Retina (tissue), 1 donor: Measurements from ENCODE around the gene IQCN.

ENCODE experiments used
- DNase-seq: peaks from one replicate; pipeline ENCODE4 v3.0.0-alpha.2; 2016

Gene IQCN

GRCh38 chr19:18274219-18274780 is at the start of gene IQCN:
Gene IQCN, minus strand, starts transcription at chr19:18274452. Its CDS starts 4,974 bp downstream, at chr19:18269478.
- no peak for DNase-seq

GRCh38 chr19:18322759-18323460 is 48.7 kb upstream of the IQCN start, which contains the start of gene LSM4:
Gene LSM4, minus strand, starts transcription at chr19:18323076. Its CDS starts 56 bp downstream, at chr19:18323020.
- DNase-seq = peak; percentile 98

- peak; percentile 46 for DNase-seq
These were observed 48.1 kb upstream of the IQCN start for GRCh38 chr19:18322318-18322758.

GRCh38 chr19:18321734-18322102 is 47.5 kb upstream of the IQCN start:
- DNase-seq = no peak

GRCh38 chr19:18320865-18321733 is 46.8 kb upstream of the IQCN start:
- DNase-seq = no peak

- no peak for DNase-seq
These were observed 45.4 kb upstream of the IQCN start for GRCh38 chr19:18319591-18320135.

GRCh38 chr19:18317961-18318800 is 43.9 kb upstream of the IQCN start:
- DNase-seq = no peak

GRCh38 chr19:18313398-18313797 is 39.1 kb upstream of the IQCN start:
- no peak for DNase-seq

- no peak for DNase-seq
These were observed 37.9 kb upstream of the IQCN start for GRCh38 chr19:18312092-18312534.

GRCh38 chr19:18311502-18312091 is 37.3 kb upstream of the IQCN start:
- no peak for DNase-seq

- DNase-seq = no peak
These were observed 36.7 kb upstream of the IQCN start for GRCh38 chr19:18310966-18311365.

GRCh38 chr19:18310118-18310909 is 36.1 kb upstream of the IQCN start:
- no peak for DNase-seq

GRCh38 chr19:18309525-18310064 is 35.3 kb upstream of the IQCN start:
- DNase-seq = no peak

- no peak for DNase-seq
These were observed 34.7 kb upstream of the IQCN start for GRCh38 chr19:18308948-18309325.

- DNase-seq = no peak
These were observed 34.0 kb upstream of the IQCN start for GRCh38 chr19:18308051-18308947.

GRCh38 chr19:18307271-18307681 is 33.0 kb upstream of the IQCN start:
- DNase-seq = no peak

GRCh38 chr19:18306888-18307260 is 32.6 kb upstream of the IQCN start:
- DNase-seq = no peak

- DNase-seq = no peak
These were observed 32.1 kb upstream of the IQCN start for GRCh38 chr19:18306209-18306887.
